ENCODE data around the gene MOV10L1. TPM values are rescaled to one million over a fixed set of nuclear protein-coding genes. Genes with fewer than 3 reads are reported as not detected.

MOV10L1 gene
- polyA plus RNA-seq, 3 donors, result 0.18 to 0.35 TPM; not detected in 1

DNA sequence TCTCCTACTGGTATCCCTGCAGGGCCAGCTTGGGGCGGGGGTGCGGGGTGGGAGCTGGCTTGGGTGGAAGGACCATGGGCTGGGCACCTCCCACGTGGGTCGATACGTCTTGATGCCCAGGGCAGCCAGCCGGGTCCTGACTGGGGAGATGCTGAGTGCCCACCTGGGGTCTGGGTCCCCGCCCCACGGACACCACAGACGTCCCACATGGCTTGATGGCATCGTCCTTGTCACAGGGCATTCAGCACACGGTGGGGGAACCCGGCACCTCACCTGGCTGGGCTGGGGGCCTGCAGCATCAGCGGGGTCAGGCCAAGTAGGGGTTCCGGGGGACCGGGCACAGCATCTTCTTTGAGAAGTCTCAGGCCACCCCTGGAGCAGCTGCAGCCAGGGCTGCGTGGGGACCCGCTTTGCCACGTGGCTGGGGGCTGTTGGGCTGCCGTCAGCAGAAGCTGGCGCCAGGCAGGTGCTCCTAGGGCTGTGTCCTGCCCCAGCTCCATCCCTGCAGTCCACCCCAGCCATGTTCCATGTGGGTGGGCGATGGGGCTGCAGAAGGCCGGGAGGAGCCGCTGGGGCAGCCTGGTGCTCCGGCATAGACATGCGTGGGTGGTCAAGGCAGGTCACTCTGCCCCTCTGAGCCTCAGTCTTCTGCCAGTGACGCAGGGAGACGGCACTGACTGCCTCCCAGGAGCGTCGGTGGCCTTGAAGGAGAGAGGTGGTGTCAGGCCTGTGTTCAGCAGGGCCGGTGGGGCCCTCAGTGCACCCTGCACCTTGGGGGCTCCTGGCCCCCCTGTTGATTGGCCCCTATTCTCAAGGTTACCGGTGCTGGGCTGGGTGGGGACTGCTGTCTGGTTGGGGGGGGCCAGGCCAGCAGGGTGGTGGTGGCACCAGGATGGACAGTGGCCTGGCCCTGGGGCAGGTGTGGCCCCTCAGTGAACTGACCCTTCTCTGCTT, 119.4 kb downstream of the MOV10L1 start:
- H3K27me3 Mint-ChIP-seq (ENCODE audit: low read depth in 3 of 3), result no peaks in the 10 kb centered on the region
- Histone ChIP-seq H4K20me1 (ENCODE audit: insufficient read depth, low read length) (peaks cover 90% of the 10 kb centered on the region), H3K36me3 (replicated peaks in 1 of 2; ENCODE audit: control insufficient read depth in 1 of 2, insufficient read depth in 2 of 2, low read length in 2 of 2) (peaks cover 63 to 77% of the 10 kb centered on the region in 2 donors), H2AFZ (ENCODE audit: insufficient read depth, low read depth, low read length, poor library complexity, severe bottlenecking) (no peak overlapping the region), H3K4me3 (replicated peaks in 1 of 3; ENCODE audit: low read depth in 2 of 3, low read length in 3 of 3) (no peak overlapping the region), H3K27me3 (ENCODE audit: control insufficient read depth in 2 of 2, insufficient read depth in 2 of 2, low read length in 2 of 2) (no peaks in the 10 kb centered on the region), H3K79me2 (ENCODE audit: insufficient read depth, low read length) (peaks cover 75% of the 10 kb centered on the region), H3K27ac (ENCODE audit: low read depth in 1 of 2, low read length in 2 of 2) (no peak overlapping the region), H3K9ac (ENCODE audit: insufficient read depth, low read length, poor library complexity, severe bottlenecking) (no peak overlapping the region), H3K4me2 (replicated peaks; ENCODE audit: extremely low read depth, low read length, poor library complexity, severe bottlenecking) (no peak overlapping the region), H3K4me1 (ENCODE audit: control insufficient read depth in 1 of 2, insufficient read depth in 2 of 2, low read length in 2 of 2) (peaks cover 34 to 40% of the 10 kb centered on the region in 2 donors), H3K9me3 (replicated peaks in 1 of 2; ENCODE audit: control insufficient read depth in 1 of 2, insufficient read depth in 1 of 2, low read length in 2 of 2) (no peaks in the 10 kb centered on the region)
- peak overlapping the region in 2 of 7 donors; percentile 37 to 79 for H3K27ac Mint-ChIP-seq
- H3K36me3 Mint-ChIP-seq, result peaks cover 64 to 80% of the 10 kb centered on the region in 2 donors
- H3K9me3 Mint-ChIP-seq, result no peaks in the 10 kb centered on the region
- intact Hi-C loops (cut with micrococcal nuclease), result loop anchor here (1.0 to 10.0 kb wide), 3 partner anchors 37 to 284 kb away; partner anchors contain the start of gene PANX2 (in 1 of the 2)
- TF ChIP-seq, protein P1, sequence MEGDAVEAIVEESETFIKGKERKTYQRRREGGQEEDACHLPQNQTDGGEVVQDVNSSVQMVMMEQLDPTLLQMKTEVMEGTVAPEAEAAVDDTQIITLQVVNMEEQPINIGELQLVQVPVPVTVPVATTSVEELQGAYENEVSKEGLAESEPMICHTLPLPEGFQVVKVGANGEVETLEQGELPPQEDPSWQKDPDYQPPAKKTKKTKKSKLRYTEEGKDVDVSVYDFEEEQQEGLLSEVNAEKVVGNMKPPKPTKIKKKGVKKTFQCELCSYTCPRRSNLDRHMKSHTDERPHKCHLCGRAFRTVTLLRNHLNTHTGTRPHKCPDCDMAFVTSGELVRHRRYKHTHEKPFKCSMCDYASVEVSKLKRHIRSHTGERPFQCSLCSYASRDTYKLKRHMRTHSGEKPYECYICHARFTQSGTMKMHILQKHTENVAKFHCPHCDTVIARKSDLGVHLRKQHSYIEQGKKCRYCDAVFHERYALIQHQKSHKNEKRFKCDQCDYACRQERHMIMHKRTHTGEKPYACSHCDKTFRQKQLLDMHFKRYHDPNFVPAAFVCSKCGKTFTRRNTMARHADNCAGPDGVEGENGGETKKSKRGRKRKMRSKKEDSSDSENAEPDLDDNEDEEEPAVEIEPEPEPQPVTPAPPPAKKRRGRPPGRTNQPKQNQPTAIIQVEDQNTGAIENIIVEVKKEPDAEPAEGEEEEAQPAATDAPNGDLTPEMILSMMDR (IDR thresholded peaks at IDR 0.05), result no peak
- H3K4me3 Mint-ChIP-seq, result no peak overlapping the region
- H3K4me1 Mint-ChIP-seq, result peaks cover 35% of the 10 kb centered on the region
- DNase-seq, result no peak
- WGBS (ENCODE audit: insufficient coverage), result 90% methylated on average over 29 of the region's 31 CpGs

DNA sequence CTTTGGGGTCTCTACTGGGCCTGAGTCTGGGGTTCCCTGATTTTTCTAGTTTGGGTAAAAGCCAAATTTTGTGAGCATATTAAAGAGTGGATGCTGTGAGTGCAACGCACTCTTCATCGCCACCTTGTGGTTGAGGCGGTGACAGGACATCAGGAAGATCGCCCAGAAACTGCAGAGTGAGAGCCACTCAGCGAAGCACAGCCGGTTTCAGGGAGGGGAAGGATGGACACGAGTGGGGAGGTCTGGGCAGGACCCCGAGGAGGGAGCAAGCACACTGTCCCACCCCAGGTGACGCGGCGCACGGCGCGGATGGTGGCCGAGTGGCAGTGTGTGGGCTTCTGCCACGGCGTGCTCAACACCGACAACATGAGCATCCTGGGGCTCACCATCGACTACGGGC, 120.1 kb downstream of the MOV10L1 start:
- no peak overlapping the region for H3K4me2 ChIP-seq (replicated peaks; ENCODE audit: extremely low read depth, low read length, poor library complexity, severe bottlenecking)
- Mint-ChIP-seq H3K36me3 (peaks cover 65 to 87% of the 10 kb centered on the region in 2 donors), H3K9me3 (no peaks in the 10 kb centered on the region), H3K4me1 (peaks cover 28% of the 10 kb centered on the region), H3K4me3 (no peak overlapping the region), H3K27ac (peak overlapping the region in 2 of 7 donors; percentile 37 to 79), H3K27me3 (ENCODE audit: low read depth in 3 of 3) (no peaks in the 10 kb centered on the region)
- peaks cover 27 to 34% of the 10 kb centered on the region in 2 donors for H3K4me1 ChIP-seq (ENCODE audit: control insufficient read depth in 1 of 2, insufficient read depth in 2 of 2, low read length in 2 of 2)
- H3K36me3 ChIP-seq (replicated peaks in 1 of 2; ENCODE audit: control insufficient read depth in 1 of 2, insufficient read depth in 2 of 2, low read length in 2 of 2), result peaks cover 69 to 83% of the 10 kb centered on the region in 2 donors
- H3K9ac ChIP-seq (ENCODE audit: insufficient read depth, low read length, poor library complexity, severe bottlenecking), result no peak overlapping the region
- H3K79me2 ChIP-seq (ENCODE audit: insufficient read depth, low read length), result peaks cover 77% of the 10 kb centered on the region
- no peak overlapping the region for H3K27ac ChIP-seq (ENCODE audit: low read depth in 1 of 2, low read length in 2 of 2)
- TF ChIP-seq, protein P1 (IDR thresholded peaks at IDR 0.05), result peak; percentile 82
- no peak overlapping the region for H2AFZ ChIP-seq (ENCODE audit: insufficient read depth, low read depth, low read length, poor library complexity, severe bottlenecking)
- H3K4me3 ChIP-seq (replicated peaks in 1 of 3; ENCODE audit: low read depth in 2 of 3, low read length in 3 of 3), result no peak overlapping the region
- peaks cover 97% of the 10 kb centered on the region for H4K20me1 ChIP-seq (ENCODE audit: insufficient read depth, low read length)
- DNase-seq, result peak; percentile 63 to 76 (median 67)
- 65% methylated on average over 20 of the region's 20 CpGs for WGBS (ENCODE audit: insufficient coverage)
- no peaks in the 10 kb centered on the region for H3K9me3 ChIP-seq (replicated peaks in 1 of 2; ENCODE audit: control insufficient read depth in 1 of 2, insufficient read depth in 1 of 2, low read length in 2 of 2)
- intact Hi-C loops (cut with micrococcal nuclease), result loop anchor here (1.0 to 10.0 kb wide), 3 partner anchors 38 to 285 kb away; partner anchors contain the start of gene PANX2 (in 1 of the 2)
- H3K27me3 ChIP-seq (ENCODE audit: control insufficient read depth in 2 of 2, insufficient read depth in 2 of 2, low read length in 2 of 2), result no peaks in the 10 kb centered on the region

Measured in CD14-positive monocyte (primary cell).